Stimulated activated CD4-positive, alpha-beta T cell treated with anti-CD3 and anti-CD28 coated beads, Interleukin-1b, Interleukin-23, amount 100 ng/mL, for 48 hours (primary cell): ENCODE measurements around the gene SSR4.

Source experiments
- DNase-seq: peaks from one replicate; pipeline ENCODE4 v3.0.0-alpha.2; 2020

The SSR4 gene

DNA sequence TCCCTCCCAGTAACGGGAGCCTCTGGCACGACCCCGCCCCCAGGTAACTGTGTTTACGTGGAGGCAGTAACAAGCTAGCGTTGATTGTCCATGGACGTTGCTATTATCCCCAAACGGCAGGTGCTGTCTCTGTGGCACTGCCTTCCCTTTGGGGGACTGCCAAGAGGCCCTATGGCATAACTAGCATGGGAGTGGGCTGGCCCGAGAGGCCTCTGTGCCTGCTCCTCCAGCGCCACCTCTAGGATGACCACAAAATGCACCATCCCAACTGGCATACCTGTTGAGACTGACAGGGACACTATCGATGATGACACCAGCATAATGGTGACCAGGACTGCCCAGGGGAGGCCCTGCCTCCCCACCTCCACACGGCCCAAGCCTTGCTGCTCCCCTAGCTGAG lies 12.2 kb upstream of the SSR4 start:
- DNase-seq: no peak

DNA sequence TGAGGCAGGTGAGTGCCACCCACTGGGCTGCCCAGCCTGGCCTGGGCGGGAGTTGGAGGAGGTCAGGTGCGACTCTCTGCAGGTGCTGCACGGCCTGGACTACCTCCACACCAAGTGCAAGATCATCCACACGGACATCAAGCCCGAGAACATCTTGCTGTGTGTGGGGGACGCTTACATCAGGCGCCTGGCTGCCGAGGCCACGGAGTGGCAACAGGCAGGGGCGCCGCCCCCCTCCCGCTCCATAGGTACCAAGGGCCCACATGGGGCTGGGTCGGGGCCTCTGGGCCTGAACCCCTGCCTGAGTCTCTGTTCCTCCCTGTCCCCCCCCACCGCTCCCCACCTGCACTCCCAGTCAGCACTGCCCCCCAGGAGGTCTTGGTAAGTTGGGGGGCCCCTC lies 11.6 kb upstream of the SSR4 start:
- no peak for DNase-seq

DNA sequence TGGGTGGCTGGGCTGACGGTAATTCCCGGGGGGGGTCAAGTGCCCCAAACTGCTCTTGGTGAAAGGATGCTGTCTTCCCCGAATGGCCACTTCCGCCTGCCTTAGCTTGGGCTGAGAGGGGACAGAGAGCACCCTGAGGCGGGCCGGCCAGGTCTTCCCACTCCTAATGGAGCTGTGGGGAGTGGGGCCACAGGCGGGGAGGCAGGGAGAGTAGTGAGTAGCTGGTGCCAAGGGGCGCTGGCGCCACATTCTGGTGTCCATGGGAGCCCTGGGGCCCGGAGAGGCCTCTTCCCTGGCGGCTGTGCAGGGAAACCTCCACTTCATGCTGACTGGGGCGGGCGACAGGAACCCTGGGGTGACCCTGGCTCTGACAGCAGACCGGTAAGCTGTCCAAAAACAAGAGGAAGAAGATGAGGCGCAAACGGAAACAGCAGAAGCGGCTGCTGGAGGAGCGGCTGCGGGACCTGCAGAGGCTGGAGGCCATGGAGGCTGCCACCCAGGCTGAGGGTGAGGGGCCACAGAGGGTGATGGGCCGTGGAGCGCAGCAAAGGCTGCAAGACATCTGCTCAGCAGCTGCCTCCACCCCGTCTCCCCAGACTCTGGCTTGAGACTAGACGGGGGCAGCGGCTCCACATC lies 11.0 kb upstream of the SSR4 start:
- DNase-seq: no peak

DNA sequence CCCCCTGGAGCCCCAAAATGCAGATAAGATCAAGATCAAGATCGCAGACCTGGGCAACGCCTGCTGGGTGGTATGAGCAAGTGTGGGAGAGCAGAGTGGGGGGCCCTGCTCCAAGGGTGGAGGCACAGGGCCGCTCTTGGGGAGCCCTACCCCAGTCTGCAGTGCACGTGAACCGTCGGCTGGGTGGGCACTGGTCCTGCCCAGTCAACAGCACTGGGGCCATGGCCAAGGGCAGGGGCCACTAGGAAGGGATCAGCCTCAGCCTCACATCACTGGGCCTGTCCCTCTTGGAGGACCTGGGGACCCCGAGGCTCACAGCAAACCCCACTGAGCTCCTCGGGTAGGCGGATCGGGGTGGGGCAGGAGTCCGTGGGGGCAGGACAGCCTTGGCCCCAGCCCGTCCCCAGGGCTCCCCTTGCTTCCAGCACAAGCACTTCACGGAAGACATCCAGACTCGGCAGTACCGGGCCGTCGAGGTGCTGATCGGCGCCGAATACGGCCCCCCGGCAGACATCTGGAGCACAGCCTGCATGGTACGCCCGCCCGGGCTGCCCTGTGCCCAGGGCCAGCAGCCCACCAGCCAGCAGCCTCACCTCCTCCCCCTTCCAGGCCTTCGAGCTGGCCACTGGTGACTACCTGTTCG lies 10.0 kb upstream of the SSR4 start:
- no peak for DNase-seq

- no peak for DNase-seq
These were observed 7.8 kb upstream of the SSR4 start for GRCh38 chrX:153786669-153787068.

- DNase-seq: no peak
These were observed 4.8 kb upstream of the SSR4 start for GRCh38 chrX:153789654-153790053.

- DNase-seq: no peak
These were observed 3.2 kb upstream of the SSR4 start for GRCh38 chrX:153791104-153791852.

- DNase-seq: no peak
These were observed 2.1 kb upstream of the SSR4 start for GRCh38 chrX:153792368-153792767.

DNA sequence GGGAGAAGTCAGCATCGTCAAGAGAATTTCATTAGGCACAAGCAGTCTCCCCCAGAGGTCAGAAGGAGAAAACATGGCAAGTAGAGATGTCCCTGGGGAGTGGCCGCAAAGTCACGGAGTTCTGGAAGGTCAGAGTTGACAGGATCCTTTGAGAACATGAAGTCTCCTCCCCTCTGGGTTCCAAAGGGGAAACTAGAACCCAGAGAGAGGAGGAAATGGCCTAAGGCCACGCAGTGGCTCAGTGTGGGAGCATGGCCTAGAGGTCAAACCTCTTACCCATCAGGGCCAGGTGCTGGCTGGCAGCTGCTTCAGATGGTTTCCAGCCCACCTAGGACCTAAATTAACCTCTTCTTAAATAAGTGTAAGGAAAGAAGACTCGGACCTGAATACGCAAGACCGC lies 1.2 kb upstream of the SSR4 start:
- no peak for DNase-seq

- DNase-seq: peak; percentile 18
These were observed 689 bp downstream of the SSR4 start for GRCh38 chrX:153794897-153795816.

DNA sequence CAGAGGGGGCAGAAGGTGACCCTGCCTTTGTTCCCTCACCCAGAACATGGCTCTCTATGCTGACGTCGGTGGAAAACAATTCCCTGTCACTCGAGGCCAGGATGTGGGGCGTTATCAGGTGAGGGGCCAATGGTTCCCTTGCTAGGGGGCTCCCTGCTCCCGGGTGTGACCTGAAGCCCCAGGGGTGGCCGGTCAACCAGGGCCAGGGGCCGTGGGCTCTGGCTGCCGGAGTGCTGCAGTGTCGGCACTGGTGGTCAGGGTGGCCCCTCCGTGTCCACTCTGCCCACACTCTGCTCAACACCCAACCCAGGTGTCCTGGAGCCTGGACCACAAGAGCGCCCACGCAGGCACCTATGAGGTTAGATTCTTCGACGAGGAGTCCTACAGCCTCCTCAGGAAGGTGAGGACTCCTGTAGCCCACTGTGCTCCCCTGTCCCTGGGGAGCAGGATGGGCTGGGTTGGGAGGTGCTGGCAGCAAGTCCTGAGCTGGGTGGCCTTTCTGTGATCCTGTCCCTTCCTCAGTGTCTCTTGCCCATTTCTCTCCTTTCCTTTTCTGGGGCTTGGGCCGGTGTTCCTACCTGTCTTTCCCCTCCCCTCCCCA lies 3.0 kb downstream of the SSR4 start:
- DNase-seq: no peak

GRCh38 chrX:153799326-153799725 lies 4.9 kb downstream of the SSR4 start:
- no peak for DNase-seq

- no peak for DNase-seq
These were observed 5.8 kb downstream of the SSR4 start for GRCh38 chrX:153800177-153800722.

DNA sequence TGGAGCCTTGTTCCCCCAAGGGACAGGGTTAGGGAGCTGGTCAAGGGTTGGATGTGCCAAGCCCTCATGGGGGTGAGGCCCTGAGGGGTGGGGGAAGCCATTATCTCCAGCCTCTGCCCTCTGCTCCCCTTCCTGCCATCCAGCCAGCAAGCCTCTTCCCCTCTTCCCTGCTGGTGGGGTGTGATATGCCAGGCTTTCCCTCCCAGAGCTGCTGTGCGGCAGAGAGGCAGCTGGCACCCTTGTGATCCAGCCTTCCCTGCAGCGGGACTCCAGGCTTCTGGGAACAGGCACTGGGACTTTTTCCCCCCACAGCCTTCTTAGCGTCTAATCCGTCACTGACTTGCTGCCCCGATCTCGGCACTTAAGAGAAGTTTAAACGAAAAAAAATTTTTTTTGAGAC lies 6.3 kb downstream of the SSR4 start:
- DNase-seq: no peak

GRCh38 chrX:153801669-153802068 lies 7.2 kb downstream of the SSR4 start:
- DNase-seq: no peak

DNA sequence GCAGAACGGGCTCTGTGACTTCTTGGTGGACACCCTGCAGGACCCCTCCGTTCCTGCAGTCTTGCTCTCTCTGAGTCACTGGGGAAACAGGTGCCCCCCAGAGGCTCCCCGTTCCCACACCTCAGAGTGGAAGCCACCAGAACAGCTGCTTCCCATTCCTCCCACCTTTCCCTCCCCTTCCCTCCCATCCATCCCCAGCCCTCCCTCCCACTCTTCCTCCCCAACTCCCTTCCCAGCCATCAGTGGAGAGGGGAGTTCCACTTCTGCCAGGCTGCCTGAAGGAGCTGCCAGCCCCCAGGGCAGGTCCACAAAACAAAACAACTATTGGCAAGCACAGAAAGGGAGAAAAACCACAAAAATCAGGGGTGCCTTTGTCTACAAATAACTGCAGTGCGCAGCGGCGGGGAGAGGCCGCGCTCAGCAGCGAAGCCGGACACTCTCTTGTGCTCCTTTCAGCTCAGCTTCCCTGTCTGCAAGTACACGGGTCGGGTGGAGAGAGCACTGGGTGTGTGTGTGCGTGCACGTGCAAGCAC lies 8.1 kb downstream of the SSR4 start:
- DNase-seq: no peak

DNA sequence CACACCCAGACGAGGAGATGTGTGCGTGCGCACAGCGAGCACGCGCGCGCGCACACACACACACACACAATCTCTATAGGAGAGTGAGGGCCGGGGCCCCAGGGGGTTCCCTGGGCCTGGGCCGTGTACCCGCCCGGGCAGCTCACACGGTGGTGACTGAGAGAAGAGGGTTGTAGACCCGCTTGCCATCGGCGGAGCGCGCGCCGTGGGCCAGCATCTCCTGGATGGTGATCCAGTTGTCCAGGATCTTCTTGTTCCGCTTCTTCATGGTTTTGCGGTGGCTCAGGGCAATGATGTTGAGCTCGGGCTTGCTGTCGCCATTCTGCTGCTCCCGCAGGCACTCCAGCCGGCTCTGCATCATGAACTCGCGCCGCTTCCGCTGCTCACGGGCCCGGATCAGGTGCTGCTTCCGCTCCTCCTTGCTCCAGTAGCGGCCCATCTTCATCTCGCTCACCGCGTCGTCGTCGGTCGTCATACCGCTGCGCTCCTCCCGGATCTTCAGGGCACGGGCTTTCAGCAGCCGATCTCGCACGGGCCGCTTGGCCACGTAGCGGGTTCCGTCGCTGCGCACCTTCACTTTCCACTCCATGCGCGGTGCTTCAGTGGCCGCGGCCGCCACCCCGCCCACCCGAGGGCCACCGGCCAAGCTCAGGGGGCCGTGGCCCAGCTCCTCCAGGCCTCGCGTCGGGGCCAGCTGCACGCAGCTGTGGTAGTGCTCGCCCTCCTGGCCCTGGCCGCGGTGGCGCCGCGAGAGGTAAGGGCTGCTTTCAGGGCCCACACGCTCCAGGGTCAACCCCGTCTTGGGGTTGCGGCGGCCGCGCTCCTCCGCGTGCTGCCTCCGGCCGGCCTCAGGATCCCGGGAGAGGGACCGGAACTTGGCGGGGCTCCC lies 9.0 kb downstream of the SSR4 start:
- DNase-seq: no peak

DNA sequence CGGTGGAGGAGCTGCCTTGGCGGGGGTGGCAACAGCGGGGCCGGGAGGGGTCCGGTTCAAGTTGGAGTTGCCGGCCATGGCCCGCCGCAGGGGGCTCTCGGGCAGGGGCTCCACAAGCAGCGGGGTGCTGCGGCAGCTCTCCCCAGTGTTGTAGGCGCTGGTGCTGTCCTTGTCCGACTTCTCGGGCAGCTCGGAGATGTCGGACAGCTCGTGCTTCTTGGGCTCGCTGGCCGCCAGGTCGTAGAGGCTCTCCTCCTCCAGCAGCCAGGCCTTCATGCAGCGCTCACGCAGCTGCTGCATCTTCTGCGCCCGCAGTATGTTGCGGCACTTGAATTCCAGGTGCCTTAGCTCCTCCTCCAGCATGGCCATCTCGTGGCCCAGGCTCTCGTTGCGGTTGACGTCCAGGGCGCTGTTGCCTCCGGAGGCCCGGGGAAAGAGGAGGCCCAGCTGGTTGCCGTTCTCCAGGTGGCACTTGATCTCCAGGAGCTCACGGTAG lies 9.7 kb downstream of the SSR4 start:
- no peak for DNase-seq

GRCh38 chrX:153804621-153805020 lies 10.2 kb downstream of the SSR4 start:
- no peak for DNase-seq

DNA sequence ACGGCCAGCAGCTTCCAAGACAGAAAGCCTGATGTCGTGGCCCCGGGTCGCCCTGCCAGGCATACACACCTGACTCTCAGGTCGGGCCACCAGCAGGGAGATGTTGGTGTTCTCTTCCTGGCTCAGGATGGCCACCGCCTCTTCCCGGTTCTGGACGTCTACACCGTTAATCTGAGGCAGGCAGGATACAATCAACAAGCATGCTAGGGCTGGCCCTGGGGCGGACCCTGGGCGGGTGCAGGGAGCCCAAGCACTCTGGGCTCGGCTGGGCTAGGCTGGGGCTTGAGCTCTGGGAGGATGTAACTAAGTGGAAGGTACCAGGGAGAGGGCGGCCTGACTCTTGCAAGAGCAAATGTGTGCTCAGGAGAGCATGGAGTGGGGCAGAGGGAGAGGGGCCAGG lies 11.0 kb downstream of the SSR4 start:
- no peak for DNase-seq

GRCh38 chrX:153806999-153807575 lies 12.6 kb downstream of the SSR4 start:
- DNase-seq: no peak
